Stimulated activated CD4-positive, alpha-beta T cell treated with anti-CD3 and anti-CD28 coated beads, Interleukin-1b, Interleukin-23, amount 100 ng/mL, for 48 hours (primary cell): ENCODE results near the gene FAT2.
"Not testable (repeated sequence)": the region's sequence is repeated elsewhere in the genome, so short reads cannot be mapped to it uniquely, and the experiment has no call there.

ENCODE experiments used
- DNase-seq: peaks from one replicate; pipeline ENCODE4 v3.0.0-alpha.2; 2020

The FAT2 gene

DNA sequence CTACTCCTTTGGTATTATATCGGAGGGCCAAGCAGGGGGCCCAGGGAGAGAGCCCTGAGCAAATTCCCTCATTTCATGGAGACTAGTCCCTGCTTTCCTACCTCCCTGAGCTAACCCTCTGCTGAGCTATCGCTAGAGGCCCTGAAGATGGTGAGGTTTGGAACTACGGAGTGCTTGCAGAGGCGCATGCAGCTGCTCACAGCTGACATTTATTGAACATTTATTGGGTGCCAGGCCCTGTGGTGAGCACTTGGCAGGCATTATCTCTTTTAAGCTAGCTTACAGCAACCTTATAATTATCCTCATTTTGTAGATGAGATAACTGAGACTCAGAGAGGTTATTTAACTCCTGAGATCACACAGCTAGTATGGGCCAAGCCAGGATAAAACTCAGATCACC is 9.8 kb downstream of the FAT2 start:
- DNase-seq, result no peak

- no peak for DNase-seq
Observed at GRCh38 chr5:151580858-151581257, 10.3 kb downstream of the FAT2 start.

DNA sequence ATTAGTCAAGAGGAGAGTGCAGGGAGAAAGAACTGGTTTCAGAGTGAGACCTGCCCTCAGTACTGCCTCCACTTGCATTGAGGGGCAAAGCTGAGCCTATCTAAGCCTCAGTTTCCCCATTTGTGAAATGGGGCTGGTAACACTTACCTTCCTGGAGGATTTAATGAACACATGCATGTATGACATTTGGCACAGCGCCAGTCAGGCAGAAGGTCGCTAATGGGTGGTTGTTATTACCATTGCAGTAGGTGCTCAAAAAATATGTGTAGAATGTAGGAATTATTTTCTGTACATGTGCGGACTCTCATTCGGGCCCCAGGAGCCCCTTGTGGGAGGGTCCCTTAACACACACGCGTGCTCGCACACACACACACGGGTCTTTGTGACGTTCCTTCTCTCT is 10.9 kb downstream of the FAT2 start:
- DNase-seq, result no peak

GRCh38 chr5:151579146-151579545 is 12.0 kb downstream of the FAT2 start:
- not testable (repeated sequence) for DNase-seq

DNA sequence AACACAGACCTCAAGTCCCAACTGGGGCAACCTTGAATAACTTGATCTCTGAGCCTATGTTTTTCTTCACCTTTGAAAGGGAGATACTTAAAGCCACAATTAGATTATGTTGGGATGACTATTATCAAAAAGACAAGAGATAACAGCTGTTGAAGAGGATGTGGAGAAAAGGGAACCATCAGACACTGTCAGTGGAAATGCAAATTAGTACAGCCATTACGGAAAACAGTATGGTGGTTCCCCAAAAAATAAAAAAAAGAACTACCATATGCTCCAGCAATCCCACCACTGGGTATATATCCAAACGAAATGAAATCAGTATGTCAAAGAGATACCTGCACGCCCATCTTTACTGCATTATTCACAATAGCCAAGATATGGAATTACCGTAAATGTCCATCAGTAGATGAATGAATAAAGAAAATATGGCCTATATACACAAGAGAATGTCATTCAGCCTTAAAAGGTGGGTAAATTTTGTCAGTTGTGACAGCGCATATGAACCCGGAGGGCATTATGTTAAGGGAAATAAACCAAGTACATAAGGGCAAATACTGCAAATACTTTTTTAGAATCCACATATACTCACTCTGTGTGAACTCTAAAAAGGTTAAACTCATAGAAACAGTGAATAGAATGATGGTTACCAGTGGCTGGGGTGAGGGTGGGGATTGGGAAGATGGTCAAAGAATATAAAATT is 12.7 kb downstream of the FAT2 start:
- no peak for DNase-seq

DNA sequence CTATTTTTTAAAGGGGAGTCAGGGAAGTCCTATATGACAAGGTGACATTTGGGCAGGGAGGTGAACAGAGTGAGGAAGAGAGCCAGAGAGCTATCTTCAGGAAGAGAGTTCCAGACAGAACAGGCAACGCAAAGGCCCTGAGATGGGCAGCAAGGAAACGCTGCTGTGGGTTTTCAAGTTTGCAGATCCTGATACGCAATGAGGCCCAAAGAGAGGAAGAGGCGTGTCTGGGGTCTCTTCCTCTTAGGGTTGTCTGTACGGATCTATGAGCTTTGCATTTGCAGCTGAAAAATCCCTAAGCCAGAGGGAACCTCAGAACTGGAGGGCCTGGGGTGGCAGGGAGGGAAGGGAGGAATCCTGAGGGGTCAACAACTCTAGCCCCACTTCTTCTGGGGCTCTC is 13.6 kb downstream of the FAT2 start:
- DNase-seq, result no peak

GRCh38 chr5:151574444-151574996 is 16.6 kb downstream of the FAT2 start:
- no peak for DNase-seq

GRCh38 chr5:151572657-151573368 is 18.3 kb downstream of the FAT2 start:
- no peak for DNase-seq

DNA sequence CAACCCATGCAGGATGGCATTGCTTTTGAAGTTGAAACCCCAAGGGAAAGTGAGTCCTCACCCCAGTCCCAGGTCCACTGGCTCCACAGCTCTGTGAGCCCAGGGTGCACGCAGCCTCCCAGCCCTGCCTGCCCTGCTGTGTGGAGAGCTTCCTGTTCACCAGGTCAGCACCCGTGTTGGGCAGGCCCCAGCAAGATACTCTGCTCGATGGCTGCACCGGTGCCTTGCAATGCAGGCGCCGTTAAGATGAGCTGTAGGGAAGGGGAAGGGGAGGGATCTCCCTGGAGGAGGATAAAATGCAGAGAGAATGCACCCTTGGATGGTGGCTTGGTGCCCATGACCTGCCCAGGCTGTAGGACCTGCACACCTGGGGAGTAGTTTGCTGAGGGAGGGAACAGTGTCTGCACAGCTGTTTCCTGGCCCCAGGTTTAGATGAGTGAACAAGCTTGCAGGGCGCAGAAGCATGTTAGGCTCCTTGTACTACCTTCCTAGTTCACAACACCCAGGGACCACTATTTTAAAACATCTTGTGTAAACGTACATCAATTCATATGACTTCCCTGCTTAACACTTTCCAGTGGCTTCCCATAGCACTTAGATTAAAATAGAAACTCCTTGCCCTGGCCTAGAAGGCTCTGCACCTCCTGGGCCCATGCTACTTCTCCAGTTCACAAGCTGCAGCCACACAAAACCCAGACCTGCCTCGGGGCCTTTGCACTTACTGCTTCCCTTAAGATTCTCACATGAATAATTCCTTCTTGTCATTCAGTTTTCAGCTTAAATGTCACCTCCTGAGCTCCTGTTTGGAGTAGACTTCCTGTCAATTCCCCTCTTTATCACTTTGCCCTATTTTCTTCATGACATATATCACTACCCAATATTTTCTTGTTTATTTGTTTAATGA is 19.6 kb downstream of the FAT2 start:
- no peak for DNase-seq

DNA sequence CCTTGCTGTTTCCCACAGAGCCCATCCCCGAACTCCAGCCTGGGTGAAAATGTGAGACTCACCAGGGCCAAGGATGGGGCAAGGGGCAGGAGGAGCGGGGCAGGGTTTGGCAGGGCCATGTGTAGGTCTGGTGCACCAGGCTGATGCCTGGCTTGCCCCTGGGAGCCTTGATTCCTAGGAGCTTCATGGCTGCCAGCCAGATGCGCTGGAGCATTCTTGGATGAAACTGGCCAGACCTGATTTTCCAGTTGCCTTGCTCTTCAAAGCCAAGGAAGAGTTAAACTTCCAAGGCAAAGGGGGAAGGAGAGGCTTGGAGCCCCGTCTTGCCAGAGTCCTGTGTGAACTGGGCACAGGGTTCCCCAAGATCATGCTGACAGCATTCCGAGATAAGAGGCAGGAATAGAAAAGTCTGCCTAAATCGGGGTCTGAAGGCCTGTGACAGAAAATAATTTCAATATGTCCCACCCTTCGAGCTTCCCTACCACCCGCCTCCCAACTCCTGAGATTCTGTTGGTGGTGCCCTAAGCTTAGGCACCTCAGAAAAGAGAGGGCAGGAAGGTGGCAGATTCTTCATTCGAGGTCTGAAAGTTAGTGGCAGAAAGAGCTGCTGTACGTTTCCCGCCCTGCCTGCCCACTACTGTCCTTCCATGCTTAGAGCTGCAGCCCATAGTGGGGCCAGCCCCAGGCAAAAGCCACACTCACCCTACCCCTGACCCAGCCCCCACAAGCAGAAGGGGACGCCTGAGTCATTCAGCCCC is 20.4 kb downstream of the FAT2 start:
- no peak for DNase-seq

GRCh38 chr5:151570058-151570457 is 21.1 kb downstream of the FAT2 start:
- DNase-seq, result no peak

DNA sequence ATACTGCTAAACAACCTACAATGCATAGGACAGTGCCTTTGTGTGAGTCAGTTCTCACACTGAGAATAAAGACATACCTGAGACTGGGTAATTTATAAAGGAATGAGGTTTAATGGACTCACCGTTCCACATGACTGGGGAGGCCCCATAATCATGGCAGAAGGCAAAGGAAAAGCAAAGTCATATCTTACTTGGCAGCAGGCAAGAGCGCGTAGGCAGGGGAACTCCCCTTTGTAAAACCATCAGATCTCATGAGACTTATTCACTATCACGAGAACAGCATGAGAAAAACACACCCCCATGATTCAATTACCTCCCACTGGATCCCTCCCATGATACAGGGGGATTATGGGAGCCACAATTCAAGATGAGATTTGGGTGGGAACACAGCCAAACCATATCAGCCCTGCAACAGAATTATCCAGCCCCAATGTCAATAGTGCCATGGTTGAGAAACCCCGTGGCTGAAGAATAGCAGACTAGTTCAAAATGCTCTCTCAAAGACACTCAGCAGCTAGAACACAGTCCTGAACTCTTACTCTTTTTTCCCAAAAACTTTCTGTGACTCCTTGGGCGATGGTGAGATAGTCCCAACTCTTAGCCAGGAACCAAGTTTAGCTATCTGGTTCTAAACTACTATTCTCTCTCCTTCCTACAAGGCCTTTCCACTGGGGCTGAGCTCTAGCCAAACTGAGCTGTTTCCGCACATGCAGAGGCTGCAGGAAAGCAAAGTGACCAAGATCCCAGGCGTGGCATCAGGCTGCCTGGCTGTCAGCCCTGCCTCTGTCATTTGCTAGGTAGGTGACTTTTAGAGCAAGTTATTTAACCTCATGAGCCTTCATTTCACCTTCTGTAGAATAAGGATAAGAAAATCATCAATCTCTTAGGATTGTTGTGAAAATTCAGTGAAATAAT is 21.7 kb downstream of the FAT2 start:
- DNase-seq, result peak; percentile 50

- DNase-seq, result no peak
Observed at GRCh38 chr5:151568036-151568435, 23.1 kb downstream of the FAT2 start.

DNA sequence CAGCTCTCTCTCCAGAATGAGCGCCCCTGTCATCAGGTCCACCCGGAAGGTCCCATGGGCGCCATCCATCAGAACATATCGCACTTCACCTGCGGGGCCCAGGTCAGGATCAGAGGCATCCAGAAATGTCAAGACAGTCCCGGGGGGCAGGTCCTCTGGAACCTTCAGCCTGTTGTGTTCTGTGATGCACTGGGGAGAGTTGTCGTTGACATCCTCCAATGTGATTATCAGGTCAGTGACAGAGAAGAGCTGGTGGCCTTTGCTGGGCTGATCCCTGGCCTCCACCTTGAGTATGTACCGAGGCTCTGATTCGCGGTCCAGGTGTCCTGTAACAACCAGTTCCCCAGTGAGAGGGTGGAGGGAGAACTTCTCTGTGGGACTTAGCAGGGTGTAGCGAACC is 25.2 kb downstream of the FAT2 start:
- DNase-seq, result no peak

DNA sequence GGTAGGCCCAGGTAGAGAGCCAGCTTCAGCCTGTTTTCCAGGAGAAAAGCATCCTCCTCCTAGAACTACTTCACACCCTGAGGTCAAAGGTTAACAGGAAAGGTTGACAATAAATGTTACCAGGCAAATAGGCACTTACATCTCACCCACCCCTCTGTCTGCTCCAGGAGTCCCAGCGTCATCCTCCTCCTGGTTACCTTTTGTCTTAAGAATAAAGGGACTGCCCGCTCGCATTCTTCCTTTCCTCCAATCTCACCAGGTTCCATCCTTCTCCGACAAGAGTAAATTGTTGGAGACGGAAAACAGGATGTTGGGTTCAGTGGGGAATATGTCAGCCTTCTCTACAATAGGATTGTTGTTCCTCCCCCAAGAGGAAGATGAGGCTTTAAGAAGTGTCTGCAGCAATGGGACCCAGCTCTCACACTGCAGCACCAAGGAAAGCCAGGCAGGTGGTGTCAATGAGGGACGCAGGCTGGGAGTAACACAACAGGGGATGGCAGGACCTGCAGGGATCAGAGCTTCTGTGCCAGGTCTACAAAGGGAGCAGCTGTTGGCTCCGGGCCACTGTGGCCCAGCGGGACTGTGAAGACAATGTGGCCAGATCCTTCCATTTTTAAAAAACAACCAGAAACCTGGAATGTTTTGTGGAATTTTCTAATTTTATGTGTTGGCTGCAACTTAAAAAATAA is 29.0 kb downstream of the FAT2 start:
- no peak for DNase-seq

DNA sequence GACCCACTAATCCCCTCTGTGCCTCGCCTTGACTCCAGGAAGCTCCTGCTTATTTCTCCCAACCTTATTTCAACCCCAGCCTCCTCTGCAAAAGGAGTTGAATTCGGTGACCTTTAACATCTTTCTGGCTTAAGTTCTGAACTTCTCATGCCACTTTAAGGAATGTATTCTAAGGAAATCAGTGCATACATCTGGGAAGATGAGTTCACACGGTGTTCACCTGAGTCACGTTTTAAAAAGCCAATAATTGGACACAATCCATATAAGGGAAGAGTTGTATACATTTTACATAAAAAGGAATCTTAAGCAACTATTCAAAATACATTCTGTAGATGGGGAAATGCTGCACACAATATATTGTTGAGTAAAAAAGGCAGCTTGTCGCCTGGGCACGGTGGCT is 33.2 kb downstream of the FAT2 start:
- DNase-seq, result no peak

- no peak for DNase-seq
Observed at GRCh38 chr5:151557466-151557865, 33.7 kb downstream of the FAT2 start.

DNA sequence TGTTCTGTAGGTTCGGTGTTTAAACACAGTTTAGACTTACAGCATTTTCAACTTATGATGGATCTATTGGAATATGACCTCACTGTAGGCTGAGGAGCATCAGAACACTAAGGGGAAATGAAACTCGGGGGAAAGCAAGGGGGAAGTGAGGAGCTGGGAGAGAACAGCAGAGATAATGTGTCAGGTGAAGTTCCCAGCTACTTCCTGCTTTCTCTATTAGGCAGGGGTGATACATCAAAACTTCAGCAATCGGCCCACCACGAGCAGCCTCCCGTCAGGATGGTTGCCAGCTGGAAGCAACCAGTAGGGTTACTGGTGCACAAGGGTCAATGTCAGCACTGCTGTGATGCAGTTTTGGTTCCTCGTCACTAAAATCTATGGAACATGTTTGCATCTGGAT is 34.3 kb downstream of the FAT2 start:
- DNase-seq, result no peak

GRCh38 chr5:151555760-151556576 is 35.2 kb downstream of the FAT2 start:
- no peak for DNase-seq

- DNase-seq, result no peak
Observed at GRCh38 chr5:151553695-151554094, 37.4 kb downstream of the FAT2 start.
